IMR-90 (cell line): ENCODE measurements around the gene SLC25A24. TPM values are rescaled to one million over a fixed set of nuclear protein-coding genes. Genes with fewer than 3 reads are reported as not detected.
"Not testable (repeated sequence)": the region's sequence is repeated elsewhere in the genome, so short reads cannot be mapped to it uniquely, and the experiment has no call there.

Experiments used
- ATAC-seq: fragments of 200-7000 bp; cut with Tn5 transposase; 2 replicates; pipeline ENCODE4 v1.9.1; 2020; ENCODE audit warnings: low read depth, mild to moderate bottlenecking, moderate library complexity
- BruUV-seq: library from RNA; stranded (reverse); fragments of 400-500 nt; replicated peaks from 2 replicates; lab custom pipeline; 2021; lab: Mats Ljungman, UMichigan
- CTCF ChIA-PET: fragments of 300-600 bp; formaldehyde crosslinking; extraction: SDS; loops from one replicate; lab custom pipeline; 2021; ENCODE audit warnings: antibody characterized with exemption; lab: Yijun Ruan, JAX
- POLR2A ChIA-PET: fragments of 300-600 bp; sonication (Branson Sonifier 250); formaldehyde crosslinking; loops from one replicate; lab custom pipeline; 2022; ENCODE audit warnings: antibody characterized with exemption; ENCODE audit not compliant: unreplicated experiment; lab: Charles Lee
- DNase-seq: peaks from one replicate; pipeline ENCODE4 v3.0.0; 2013
- H2AFZ ChIP-seq: replicated peaks from 2 replicates; pipeline ENCODE3; 2013; ENCODE audit warnings: low read length, mild to moderate bottlenecking; ENCODE audit not compliant: poor library complexity
- H2AK5ac ChIP-seq: 2 replicates; pipeline ENCODE4 v1.6.1; 2013; ENCODE audit warnings: low read depth, low read length, inconsistent platforms
- H2AK9ac ChIP-seq: replicated peaks from 2 replicates; pipeline ENCODE3; 2013; ENCODE audit warnings: mild to moderate bottlenecking, low read depth, low read length, moderate library complexity; ENCODE audit not compliant: poor library complexity
- H2BK120ac ChIP-seq: 2 replicates; pipeline ENCODE4 v1.6.1; 2013; ENCODE audit warnings: low read depth, low read length, inconsistent platforms
- H2BK15ac ChIP-seq: 3 replicates; pipeline ENCODE4 v1.6.1; 2013; ENCODE audit warnings: low read depth, low read length, inconsistent platforms
- H2BK20ac ChIP-seq: 2 replicates; pipeline ENCODE4 v1.6.1; 2013; ENCODE audit warnings: low read depth, mild to moderate bottlenecking, inconsistent platforms, low read length, moderate library complexity
- H2BK5ac ChIP-seq: 2 replicates; pipeline ENCODE4 v1.6.1; 2013; ENCODE audit warnings: mild to moderate bottlenecking, low read depth, low read length, inconsistent platforms; ENCODE audit not compliant: poor library complexity, severe bottlenecking
- H3K14ac ChIP-seq: replicated peaks from 2 replicates; pipeline ENCODE4 v1.6.1; 2013; ENCODE audit warnings: low read depth, low read length, inconsistent platforms
- H3K18ac ChIP-seq: 2 replicates; pipeline ENCODE4 v1.6.1; 2013; ENCODE audit warnings: low read depth, low read length, control low read depth
- H3K23ac ChIP-seq: 2 replicates; pipeline ENCODE4 v1.6.1; 2013; ENCODE audit warnings: low read depth, low read length, inconsistent platforms
- H3K27ac ChIP-seq: 2 replicates; pipeline ENCODE4 v1.5.1; 2013; ENCODE audit warnings: mild to moderate bottlenecking, control low read depth, low read length; ENCODE audit not compliant: insufficient read depth
- H3K27me3 ChIP-seq: 2 replicates; pipeline ENCODE4 v1.6.1; 2013; ENCODE audit warnings: low read length; ENCODE audit not compliant: control insufficient read depth, insufficient read depth
- H3K36me3 ChIP-seq: 2 replicates; pipeline ENCODE4 v1.6.1; 2013; ENCODE audit warnings: low read length, mixed read lengths; ENCODE audit not compliant: control insufficient read depth, insufficient read depth
- H3K4ac ChIP-seq: 2 replicates; pipeline ENCODE4 v1.6.1; 2013; ENCODE audit warnings: low read depth, low read length, inconsistent platforms
- H3K4me1 ChIP-seq: 2 replicates; pipeline ENCODE4 v1.6.1; 2013; ENCODE audit warnings: low read length, mixed read lengths; ENCODE audit not compliant: control insufficient read depth, insufficient read depth
- H3K4me2 ChIP-seq: 2 replicates; pipeline ENCODE4 v1.6.1; 2013; ENCODE audit warnings: low read depth, mild to moderate bottlenecking, control low read depth, low read length, moderate library complexity
- H3K4me3 ChIP-seq: 2 replicates; pipeline ENCODE4 v1.5.1; 2013; ENCODE audit warnings: low read depth, mild to moderate bottlenecking, control low read depth, low read length, moderate library complexity; ENCODE audit not compliant: insufficient read depth
- H3K56ac ChIP-seq: 2 replicates; pipeline ENCODE4 v1.6.1; 2013; ENCODE audit warnings: low read length, inconsistent platforms; ENCODE audit not compliant: insufficient read depth; ENCODE audit errors: extremely low read depth
- H3K79me1 ChIP-seq, 2 experiments: 2 replicates each; pipeline ENCODE4 v1.6.1; 2013; ENCODE audit warnings: low read length in 2 of 2, inconsistent platforms in 1 of 2, low read depth in 1 of 2
- H3K9ac ChIP-seq: 2 replicates; pipeline ENCODE4 v1.6.1; 2013; ENCODE audit warnings: low read depth, low read length, control low read depth
- H3K9me1 ChIP-seq: 2 replicates; pipeline ENCODE4 v1.6.1; 2013; ENCODE audit warnings: low read length, inconsistent platforms; ENCODE audit not compliant: insufficient read depth
- H3K9me3 ChIP-seq: 2 replicates; pipeline ENCODE4 v1.6.1; 2013; ENCODE audit warnings: low read length; ENCODE audit not compliant: control insufficient read depth, insufficient read depth
- H4K20me1 ChIP-seq: 2 replicates; pipeline ENCODE4 v1.6.1; 2013; ENCODE audit warnings: low read length, inconsistent platforms; ENCODE audit not compliant: insufficient read depth
- H4K5ac ChIP-seq: 2 replicates; pipeline ENCODE4 v1.6.1; 2013; ENCODE audit warnings: mild to moderate bottlenecking, low read depth, low read length, control low read depth
- H4K8ac ChIP-seq, 2 experiments: 2 replicates each; pipeline ENCODE4 v1.6.1; 2013; ENCODE audit warnings: low read depth in 2 of 2, low read length in 2 of 2, control low read depth in 1 of 2, inconsistent platforms in 1 of 2
- H4K91ac ChIP-seq: 2 replicates; pipeline ENCODE4 v1.6.1; 2013; ENCODE audit warnings: low read depth, low read length, inconsistent platforms; ENCODE audit not compliant: insufficient read depth
- WGBS, 2 experiments: methylation state at CpG; one replicate each; pipeline versions ENCODE4 v1.1.5 to v1.1.7; 2013; ENCODE audit warnings: missing lambda C conversion rate in 2 of 2; ENCODE audit not compliant: insufficient read length in 1 of 2; ENCODE audit errors: extremely low coverage in 2 of 2; 5-methylcytosine and 5-hydroxymethylcytosine counted together
- dilution Hi-C: fragments of 300-500 bp; cut with HindIII; formaldehyde crosslinking; loops from one replicate; pipeline ENCODE4 v1.14.3; 2018; ENCODE audit warnings: low sequenced_read_pairs; ENCODE audit not compliant: unreplicated experiment
- in situ Hi-C: fragments of 300-500 bp; cut with MboI; formaldehyde crosslinking; loops from 3 replicates; pipeline ENCODE4 v1.14.3; 2019; ENCODE audit warnings: low sequenced_read_pairs, inconsistent platforms, mixed read lengths
- intact Hi-C: fragments of 100-400 bp; cut with micrococcal nuclease; formaldehyde crosslinking; loops from 2 replicates; pipeline ENCODE4 v1.10.0; 2022
- polyA plus RNA-seq, 3 experiments: library from polyadenylated mRNA; depleted of rRNA; stranded (reverse); fragments of >200 nt; gene quantifications; 2 replicates each; pipeline ENCODE4 v1.2.3, GENCODE V29; 2012; ENCODE audit warnings: low replicate concordance in 1 of 3
- total RNA-seq: library from RNA; depleted of rRNA; stranded (reverse); fragments of >200 nt; gene quantifications from 2 replicates; pipeline ENCODE4 v1.2.3, GENCODE V29; 2012

Gene SLC25A24
- total and polyA plus RNA-seq, 2 of the 4 experiments (the other 2 are of a cell fraction) = 19.4 to 20.4 TPM

GRCh38 chr1:108144569-108144968 lies 55.6 kb downstream of the SLC25A24 start:
- H3K9ac ChIP-seq, H3K18ac ChIP-seq, ATAC-seq, H4K8ac ChIP-seq, H3K14ac ChIP-seq, H3K56ac ChIP-seq, in situ Hi-C loops, H3K23ac ChIP-seq, H2AFZ ChIP-seq, H3K27me3 ChIP-seq, H3K4me3 ChIP-seq, H3K27ac ChIP-seq, intact Hi-C loops, H2AK5ac ChIP-seq, H3K9me3 ChIP-seq, H4K91ac ChIP-seq, H4K20me1 ChIP-seq, H3K9me1 ChIP-seq, H3K4me2 ChIP-seq, dilution Hi-C loops, H2BK15ac ChIP-seq, H3K4me1 ChIP-seq, H3K4ac ChIP-seq, H2BK5ac ChIP-seq, H4K5ac ChIP-seq, DNase-seq, H2AK9ac ChIP-seq, CTCF ChIA-PET, BruUV-seq, H2BK120ac ChIP-seq, H2BK20ac ChIP-seq, POLR2A ChIA-PET: not testable (repeated sequence)
- Histone ChIP-seq H3K79me1 (peaks cover 23 to 28% of the 10 kb centered on the region in 2 experiments), H3K36me3 (peaks cover 16% of the 10 kb centered on the region)
- WGBS, 2 experiments = no CpG with 5 or more reads among the region's 1 CpG
